ENCODE data around the gene VPS45.

The VPS45 gene

DNA sequence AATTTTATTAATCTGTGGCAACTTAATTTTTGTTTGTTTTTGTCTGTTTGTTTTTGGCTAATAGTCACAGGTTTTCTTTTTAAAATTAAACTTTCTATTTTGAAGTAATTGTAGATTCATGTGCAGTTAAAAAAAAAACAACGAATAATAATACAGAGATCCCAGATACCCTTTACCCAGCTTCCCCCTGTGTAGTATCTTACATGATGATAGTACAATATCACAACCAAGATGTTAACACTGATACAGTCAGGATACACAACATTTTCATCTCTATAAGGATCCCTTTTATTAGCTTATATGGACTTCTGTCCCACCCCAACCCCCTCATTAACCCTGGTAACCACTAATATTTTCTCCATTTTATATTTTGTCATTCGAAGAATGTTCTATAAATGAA lies 5.9 kb downstream of the VPS45 start:
- DNase-seq (ENCODE audit: low spot score) = no peak

GRCh38 chr1:150076066-150076465 lies 8.5 kb downstream of the VPS45 start:
- DNase-seq (ENCODE audit: low spot score) = peak; percentile 42

GRCh38 chr1:150076985-150077384 lies 9.4 kb downstream of the VPS45 start:
- DNase-seq (ENCODE audit: low spot score) = no peak

- no peak for DNase-seq (ENCODE audit: low spot score)
Measured at GRCh38 chr1:150080784-150081183, 13.2 kb downstream of the VPS45 start.

- DNase-seq (ENCODE audit: low spot score) = no peak
Measured at GRCh38 chr1:150082494-150082893, 14.9 kb downstream of the VPS45 start.

DNA sequence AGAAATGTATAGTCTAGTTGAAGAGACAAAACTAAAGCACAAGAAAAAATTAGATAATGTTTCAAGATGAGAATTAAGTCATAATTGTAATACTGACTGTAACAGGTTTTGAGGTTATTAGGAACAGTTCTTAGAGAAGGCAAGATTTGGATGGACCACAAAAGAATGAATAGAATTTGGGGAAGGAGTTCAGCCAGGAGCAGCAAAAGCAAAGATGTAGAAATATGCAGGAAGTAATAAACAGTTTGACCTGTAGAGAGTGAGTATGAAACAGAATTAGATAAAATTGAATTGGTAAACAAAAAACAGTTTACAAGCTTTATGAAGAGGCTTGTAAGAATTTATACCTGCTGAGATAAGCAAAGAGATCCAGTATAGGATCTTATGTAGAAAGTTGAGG lies 16.3 kb downstream of the VPS45 start:
- DNase-seq (ENCODE audit: low spot score) = no peak

GRCh38 chr1:150085406-150085805 lies 17.8 kb downstream of the VPS45 start:
- no peak for DNase-seq (ENCODE audit: low spot score)

DNA sequence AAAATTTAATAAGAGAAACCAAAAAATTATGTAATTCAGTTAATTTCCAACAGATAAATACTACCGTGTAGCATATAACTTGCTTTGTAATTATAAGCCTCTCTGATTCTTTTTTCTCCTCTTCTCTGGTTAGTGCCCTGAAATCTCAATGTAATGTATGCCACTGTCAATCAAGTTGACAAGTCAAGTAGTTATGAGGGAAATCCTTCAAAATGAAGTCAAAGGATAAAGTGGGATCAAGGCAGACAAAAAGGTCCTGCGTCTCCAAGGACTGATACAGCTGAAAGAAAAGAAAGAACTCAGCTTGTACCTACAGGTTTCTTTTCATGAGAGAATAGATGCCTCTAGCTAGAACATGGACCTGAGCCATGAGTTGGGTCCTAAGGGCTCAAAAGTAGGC lies 19.8 kb downstream of the VPS45 start:
- DNase-seq (ENCODE audit: low spot score) = no peak

DNA sequence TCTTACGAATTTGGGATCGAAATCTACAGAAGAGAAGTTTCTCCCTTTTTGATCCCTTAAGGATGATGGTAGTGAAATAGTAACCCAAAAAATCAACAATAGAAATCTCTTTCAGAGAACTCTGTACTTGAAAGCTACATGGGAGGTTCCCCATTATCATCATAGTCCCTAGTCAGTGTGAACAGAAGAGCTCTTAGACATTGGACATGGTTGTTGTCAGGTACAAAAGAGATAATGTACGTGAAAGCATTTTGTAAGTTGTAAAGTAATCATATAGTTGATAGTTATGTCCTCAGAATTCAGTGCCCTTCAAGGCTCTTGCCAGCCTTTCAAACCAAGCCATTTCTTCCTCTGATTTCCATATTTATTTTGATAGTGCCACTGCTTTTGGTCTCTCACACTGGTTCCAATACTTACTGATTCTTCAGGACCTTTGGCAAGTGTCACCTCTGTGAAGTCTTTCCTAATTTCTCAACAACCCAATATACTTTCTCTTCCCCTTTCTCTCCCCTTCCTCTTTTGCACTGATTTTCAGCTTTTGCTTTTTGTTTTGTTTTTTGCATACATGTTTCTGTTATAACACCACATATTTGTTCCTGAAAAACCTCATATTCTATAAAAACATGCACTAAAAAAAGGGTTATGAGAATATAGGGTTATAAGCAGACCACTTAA lies 22.4 kb downstream of the VPS45 start:
- no peak for DNase-seq (ENCODE audit: low spot score)

GRCh38 chr1:150092180-150092791 lies 24.7 kb downstream of the VPS45 start:
- no peak for DNase-seq (ENCODE audit: low spot score)

DNA sequence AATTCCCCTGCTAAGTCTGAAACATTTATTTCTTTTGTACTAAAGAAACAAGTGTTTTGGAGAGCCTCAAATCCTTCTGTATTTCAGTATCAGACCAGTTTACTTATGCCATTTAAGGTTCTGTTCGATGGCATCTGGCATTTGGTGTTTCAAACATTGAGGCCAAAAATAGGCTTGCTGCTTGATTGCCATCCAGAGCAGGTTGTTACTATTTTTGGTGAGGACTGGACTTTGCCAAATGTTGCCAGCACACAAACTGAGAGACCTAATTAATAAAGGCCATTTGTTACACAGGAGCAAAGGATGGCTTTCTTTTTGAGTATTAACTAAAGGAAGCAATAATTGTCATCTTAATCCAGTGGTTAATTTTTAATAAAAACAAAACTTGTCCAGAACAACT lies 26.2 kb downstream of the VPS45 start:
- DNase-seq (ENCODE audit: low spot score) = no peak

GRCh38 chr1:150094734-150095265 lies 27.2 kb downstream of the VPS45 start:
- DNase-seq (ENCODE audit: low spot score) = no peak

GRCh38 chr1:150102986-150103385 lies 35.4 kb downstream of the VPS45 start:
- DNase-seq (ENCODE audit: low spot score) = no peak

DNA sequence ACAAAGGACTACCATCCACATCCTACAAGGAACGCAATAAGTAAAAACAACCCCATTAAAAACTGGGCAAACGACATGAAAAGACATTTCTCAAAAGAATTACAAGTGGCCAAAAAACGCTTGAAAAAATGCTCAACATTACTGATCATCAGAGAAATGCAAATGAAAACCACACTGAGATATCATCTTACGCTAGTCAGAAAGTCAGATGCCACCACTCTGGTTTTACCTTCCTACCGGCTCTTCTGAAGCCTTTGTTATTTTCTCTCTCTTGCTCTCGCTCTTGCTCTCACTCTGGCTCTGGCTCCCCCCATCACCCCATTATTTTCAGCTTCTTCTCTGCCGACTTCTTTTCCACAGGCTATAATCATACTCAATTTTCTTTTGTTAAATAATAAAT lies 38.8 kb downstream of the VPS45 start:
- DNase-seq (ENCODE audit: low spot score) = peak; percentile 28

DNA sequence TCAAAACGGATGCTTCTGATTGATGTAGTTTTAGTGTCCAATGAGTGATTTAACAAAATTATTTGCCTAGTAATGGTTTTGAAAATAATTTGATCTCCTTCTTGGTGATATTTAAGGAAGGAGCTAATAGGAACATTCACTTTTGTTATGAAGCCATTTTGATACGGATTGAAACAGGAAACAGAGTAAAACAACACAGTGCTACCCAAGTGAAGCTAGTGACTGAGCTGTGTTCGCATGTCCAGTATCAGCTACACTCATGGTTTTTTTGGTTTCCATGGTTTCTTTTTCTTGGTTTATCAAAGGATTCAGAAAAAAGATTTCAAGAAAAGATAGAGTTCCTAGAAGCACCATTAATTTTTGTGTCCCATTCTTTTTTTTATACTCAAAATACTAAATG lies 42.0 kb downstream of the VPS45 start:
- peak; percentile 37 for DNase-seq (ENCODE audit: low spot score)

- DNase-seq (ENCODE audit: low spot score) = no peak
Measured at GRCh38 chr1:150110116-150110515, 42.5 kb downstream of the VPS45 start.

- no peak for DNase-seq (ENCODE audit: low spot score)
Measured at GRCh38 chr1:150111670-150112069, 44.1 kb downstream of the VPS45 start.

DNA sequence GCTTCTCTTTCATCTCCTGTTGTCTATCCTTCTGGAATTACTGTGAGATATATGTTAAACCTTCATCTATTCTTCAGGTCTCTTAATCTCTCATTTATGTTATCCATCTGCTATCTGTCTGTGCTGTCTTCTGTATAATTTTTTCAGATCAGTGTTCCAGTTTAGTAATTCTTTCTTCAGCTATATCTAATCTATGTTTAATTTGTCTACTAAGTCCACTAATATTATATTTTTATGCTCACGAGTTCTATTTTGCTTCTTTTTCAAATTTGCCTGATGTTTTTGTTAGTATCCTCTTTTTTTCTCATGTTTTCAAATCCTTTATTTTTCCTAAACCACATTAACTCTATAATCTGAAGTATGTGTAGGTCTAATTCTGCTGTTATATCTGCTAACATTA lies 47.5 kb downstream of the VPS45 start:
- no peak for DNase-seq (ENCODE audit: low spot score)

GRCh38 chr1:150118716-150119115 lies 51.1 kb downstream of the VPS45 start:
- DNase-seq (ENCODE audit: low spot score) = no peak

DNA sequence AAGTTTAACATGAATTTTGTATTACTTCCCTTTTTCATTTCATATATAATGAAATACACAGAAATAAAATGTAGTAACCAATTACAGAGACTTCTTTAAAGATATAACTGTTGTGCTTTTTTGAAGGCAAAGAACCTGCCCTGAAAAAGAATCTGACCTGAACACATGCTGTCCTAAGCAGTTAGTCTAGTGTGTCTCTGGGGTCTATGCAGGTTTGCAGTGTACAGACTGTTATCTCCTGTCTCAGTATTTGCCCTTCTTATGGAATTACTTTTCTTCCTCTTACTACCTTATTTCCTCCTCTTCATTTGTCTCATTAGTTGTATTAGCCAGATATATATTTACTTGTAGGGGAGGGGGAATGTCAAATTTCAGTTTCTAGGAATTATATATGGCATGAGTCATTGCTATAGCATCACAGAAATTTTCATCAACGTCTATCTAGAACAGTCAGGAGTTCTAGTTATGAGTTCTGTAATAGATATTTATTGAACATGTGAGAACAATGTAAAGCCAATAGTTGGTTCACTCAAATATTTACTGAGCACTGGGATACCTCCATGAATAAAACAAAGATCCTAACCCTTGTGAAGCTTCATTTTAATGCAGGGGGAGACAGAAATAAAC lies 53.8 kb downstream of the VPS45 start:
- no peak for DNase-seq (ENCODE audit: low spot score)

- DNase-seq (ENCODE audit: low spot score) = no peak
Measured at GRCh38 chr1:150126811-150127210, 59.2 kb downstream of the VPS45 start.

GRCh38 chr1:150127464-150127863 lies 59.9 kb downstream of the VPS45 start:
- no peak for DNase-seq (ENCODE audit: low spot score)

- peak; percentile 45 for DNase-seq (ENCODE audit: low spot score)
Measured at GRCh38 chr1:150127868-150128267, 60.3 kb downstream of the VPS45 start.

Measured in activated CD4-positive, alpha-beta T cell treated with anti-CD3 and anti-CD28 coated beads, Interleukin-2, Interleukin-4, amounts not matched to agents 100 ng/mL and 50 ng/mL, durations not matched to agents 16 hours and 8 hours (primary cell).